ENCODE measurements around the gene ABR.
A peak's percentile ranks its signal among the peaks of the same experiment; 100 is the strongest.
"Not testable (repeated sequence)": the region's sequence is repeated elsewhere in the genome, so short reads cannot be mapped to it uniquely, and the experiment has no call there.

Gene ABR

DNA sequence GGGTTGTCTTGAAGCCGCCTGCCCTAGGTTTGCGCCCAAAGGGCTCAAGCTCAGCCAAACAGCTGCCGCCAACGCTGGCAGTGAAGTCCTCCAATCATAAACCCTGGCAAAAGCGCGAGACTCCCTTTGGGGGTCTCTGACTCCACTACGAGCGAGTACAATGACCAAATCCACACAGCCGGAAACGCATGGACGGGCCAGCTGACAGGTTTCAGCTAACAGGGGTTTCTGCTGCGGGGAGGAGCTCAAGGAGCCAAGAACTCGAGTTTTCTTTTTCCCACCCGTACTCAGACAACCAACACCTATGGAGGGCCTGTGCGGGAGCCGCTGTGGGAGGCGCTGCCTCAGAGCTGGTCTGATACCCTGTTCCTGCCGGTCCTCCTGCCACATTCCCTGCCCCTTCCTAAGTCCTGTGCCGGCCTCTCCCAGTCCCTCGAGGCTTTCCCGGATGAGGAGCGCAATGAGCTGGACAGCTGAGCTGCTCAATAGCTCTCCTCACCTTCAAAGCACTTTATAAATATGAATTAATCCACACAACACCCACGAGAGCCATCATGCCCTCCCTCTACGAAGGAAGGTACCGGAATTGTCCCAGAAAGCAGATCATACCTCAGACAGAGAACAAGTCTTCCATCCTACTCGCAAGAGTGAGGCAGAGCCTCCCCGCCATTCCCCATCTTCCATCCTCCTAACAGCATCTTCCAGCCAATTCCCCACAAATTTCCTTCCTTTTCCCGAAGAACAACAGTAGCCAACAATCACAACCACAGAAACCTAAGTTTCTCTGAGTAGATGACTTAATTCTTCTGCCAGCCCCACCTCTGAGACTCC, 6.1 kb downstream of the ABR start:
- DNase-seq = no peak

DNA sequence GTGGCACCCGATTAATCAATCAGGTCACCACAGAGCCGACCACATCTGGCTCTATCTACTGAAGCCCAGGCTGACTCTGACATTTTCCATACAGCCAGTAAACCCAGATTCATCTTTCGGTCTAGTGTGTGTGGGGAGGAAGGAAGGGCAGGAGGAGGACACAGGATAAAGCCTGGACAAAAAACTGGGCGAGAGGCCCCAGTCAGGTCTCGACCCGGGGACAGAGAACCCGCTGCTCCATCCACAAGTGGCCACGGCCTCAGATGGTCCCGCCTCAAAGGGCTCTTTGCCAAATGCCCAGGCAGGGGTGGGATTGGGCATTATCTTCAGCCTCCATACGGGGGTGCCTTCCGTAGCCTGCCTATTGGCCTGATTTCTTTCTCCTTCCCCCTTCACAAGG, 7.8 kb downstream of the ABR start:
- DNase-seq = no peak

DNA sequence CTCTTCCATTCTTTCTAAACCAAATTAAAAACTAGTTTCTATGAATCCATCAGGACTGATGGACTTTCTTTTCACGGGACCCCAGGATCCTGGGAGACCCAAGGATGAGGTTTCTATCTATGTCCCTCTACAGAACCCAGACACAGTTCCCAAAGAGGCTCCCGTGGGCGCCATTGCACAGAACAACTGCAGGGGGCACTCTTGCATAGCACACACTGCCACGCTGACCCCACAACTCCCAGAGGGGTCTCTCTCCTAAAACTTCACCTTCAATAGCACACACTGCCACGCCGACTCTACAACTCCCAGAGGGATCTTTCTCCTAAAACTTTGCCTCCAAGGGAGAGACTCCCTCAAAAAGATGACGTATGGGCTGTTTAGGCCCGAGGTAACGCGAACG, 9.0 kb downstream of the ABR start:
- no peak for DNase-seq

DNA sequence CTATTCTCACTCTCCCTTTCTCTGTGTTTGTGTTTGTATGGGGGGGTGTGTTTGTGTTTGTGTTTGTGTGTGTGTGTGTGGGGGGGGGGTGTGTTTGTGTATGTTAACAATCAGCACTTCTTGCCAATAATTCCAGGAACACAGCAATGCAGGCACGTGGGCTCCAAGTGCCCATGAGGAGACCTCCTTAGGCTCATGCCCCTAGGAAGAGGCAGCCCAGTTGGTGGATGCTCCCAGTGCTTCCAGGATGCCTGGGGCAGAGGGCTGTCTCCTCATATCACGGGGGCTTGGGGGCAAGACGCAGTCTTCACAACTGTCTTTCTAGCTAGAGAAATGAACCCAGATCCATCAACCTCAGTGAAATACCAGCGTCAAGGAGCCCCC, 9.9 kb downstream of the ABR start:
- no peak for DNase-seq

DNA sequence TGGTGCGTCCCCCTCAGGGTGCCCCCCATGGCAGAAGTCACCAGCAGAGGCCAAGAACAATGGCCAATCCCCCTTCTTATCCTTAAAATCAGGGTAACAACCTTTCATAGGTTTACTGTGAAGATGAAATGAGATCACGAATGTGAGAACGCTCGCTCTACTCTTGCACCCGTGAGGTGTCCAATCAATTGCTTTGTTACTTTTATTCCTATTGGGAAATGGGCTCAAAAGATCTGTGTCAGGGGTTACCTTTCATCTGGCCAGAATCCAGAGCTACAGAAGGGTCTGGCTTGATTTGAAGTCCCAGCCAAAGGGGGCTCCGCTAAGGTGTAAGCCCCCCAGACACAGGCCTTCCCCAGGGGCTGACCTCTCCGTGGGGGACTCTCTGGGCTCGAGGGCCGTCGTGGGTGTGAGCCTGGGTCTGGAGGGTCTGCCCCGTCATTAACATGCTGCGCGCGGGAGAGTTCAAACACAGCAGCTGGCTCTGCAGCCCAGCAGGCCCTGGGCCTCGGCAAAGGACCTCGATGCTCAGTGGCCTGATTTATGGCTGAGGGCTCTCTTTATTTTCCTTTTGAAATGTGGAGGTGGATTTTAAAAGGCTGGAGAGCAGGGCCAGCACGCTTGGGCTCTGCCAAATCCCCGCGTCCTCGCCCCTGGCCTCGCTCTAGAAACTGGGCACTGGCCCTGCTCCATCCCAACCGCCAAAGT, 10.4 kb downstream of the ABR start:
- no peak for DNase-seq

DNA sequence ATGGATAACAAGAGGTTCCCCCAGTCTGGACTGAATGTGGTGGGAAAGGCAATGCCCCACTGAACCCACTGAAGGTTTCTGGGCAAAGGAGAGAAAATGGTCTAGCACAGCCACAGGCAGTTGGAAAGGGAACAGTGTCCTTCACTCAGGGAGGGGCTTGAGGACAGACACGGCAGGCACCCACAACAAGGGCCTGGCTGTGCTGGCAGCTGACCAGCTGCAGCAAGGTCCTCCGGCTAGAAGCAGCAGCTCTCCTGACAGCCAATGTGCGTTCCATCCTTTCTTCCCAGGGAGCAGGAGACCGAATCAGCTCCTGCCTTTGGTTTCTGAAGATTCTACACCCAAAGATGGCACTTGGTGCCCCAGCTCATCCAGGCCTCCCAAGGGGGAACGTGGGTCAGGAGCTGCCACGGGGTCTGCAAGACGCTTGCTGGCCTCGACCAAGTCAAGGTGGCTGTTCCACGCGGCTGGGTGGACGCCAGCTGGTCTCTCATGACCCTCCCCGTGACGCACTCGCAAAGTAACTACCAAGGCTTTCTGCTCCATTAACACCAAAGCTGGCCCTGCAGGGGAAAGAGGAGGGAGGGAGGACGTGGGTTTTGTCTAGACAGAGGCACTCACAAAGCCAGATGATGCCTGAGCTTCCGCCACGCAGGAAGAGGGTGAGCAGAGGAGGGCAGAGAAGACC, 11.1 kb downstream of the ABR start:
- DNase-seq = no peak

DNA sequence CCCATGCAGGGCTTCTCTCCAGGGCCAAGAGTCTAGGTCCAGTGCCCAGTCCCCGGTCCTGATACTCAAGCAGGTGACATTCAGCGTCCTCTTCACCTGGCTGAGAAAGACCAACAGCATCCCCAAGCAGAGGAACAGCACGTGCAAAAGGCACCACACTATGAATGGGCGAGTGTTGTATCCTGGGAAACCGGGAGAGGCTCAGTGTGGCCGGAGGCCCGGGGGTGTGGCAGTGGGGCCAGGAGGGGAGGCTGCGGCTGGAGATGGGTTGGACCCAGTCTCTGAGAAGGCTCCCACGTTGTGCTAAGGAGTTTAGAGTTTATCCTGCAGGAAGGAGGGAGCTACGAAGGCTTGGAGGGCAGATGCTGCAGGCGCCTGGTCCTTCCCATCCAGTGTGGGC, 13.5 kb downstream of the ABR start:
- no peak for DNase-seq

DNA sequence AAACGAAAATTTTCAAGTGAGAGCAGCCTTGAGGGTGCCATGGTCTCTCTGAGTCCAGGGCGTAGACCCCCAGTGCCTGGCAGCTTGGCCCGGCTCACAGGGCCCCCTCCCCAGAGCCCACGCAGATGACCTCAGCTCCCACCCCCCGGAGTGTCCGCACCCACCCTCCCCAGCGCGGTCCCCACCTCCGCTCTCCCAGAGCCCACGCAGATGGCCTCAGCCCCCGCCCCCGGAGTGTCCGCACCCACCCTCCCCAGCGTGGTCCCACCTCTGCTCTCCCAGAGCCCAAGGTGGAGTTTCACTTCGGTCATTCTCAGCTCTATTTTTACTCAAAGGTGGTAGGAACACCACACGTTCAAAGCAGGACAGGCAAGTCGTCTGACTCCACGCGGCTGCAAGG, 13.9 kb downstream of the ABR start:
- DNase-seq = no peak

DNA sequence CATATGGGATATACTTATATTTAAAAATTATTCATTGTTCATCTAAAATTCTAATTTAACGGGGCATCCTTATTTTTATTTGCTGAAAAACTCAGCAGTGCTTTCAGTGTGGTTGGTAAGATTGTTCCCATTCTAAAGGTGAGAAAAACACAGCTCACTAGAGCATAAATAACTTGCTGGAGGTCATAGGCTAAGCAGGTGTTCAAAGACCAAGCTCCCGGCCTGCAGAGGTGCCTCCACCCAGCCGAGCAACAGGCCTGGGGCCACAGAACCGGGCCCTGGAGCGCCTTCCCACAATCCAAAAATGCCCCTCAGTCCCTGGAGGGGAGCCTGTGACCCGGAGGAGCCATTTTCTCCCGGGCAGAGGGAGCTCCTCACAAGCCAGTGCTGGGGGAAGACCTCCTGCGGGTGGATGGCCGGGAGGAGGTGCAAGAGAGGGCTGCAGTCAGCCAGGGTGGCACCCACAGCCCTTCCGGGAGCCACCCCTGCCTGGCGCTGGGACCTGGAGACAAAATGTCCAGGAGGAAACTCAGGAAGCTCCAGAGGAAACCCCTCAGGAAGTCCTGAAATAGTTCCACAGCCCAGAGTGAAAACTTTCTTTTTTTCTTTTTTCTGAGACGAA, 14.7 kb downstream of the ABR start:
- DNase-seq = no peak

DNA sequence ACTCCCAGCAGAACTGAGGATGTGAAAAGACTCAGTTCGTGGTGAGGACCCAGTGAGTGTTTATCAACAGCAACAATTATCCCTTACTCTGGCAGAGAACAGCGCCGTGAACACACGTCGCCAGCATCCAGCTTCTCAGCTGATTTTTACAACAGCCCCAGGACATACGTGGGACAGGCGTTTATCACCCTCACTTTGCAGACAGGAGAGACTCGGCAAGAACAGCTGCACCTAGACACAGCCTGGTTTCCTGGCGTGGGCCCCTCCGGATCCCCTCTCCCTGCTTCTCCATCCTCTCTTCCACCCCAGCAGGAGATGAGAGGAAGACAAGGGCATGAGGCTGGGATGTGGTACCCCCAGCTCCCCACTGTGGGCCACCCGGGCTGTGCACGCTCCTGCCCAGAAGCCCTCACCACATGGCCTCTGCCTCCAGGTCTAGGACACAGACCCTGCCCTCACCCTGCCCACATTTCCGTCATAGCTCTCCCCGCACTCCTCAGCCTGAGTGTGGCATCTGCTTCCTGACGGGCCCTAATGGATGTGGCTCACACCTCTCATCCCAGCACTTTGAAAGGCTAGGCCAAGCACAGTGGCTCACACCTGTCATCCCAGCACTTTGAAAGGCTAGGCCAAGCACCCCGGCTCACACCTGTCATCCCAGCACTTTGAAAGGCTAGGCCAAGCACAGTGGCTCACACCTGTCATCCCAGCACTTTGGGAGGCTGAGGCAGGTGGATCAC, 17.5 kb downstream of the ABR start:
- no peak for DNase-seq

DNA sequence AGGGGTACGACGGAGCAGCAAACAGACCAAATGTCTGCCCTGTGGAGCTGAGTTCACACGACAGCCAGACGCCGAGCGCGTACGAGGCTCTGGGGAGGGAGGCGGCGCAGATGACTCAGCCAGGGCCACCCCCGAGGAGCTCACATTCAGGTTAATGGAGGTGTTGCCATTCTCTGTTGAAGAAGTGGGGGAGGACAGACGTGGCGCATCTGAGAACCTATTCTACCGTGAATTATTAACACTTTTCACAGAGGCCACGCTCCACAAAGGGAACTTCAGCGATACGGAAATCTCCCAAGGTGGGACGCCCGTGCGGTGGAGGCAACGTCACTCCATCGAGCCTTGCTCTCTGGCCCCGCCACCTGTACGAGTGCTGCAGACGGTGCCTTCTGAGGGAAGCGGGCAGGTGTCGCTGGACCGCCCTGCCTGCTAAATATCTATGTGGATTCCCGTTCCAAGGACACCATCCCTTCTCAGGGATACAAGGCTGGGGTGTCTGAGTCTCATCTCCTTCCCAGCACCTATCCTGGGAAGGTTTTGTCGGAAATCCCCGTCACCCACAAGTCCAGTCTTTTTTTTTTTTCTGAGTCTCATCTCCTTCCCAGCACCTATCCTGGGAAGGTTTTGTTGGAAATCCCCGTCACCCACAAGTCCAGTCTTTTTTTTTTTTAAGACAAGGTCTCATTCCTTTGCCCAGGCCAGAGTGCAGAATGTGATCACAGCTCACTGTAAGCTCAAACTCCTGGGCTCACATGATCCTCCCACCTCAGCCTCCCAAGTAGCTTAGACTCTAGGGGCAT, 19.0 kb downstream of the ABR start:
- DNase-seq = no peak

DNA sequence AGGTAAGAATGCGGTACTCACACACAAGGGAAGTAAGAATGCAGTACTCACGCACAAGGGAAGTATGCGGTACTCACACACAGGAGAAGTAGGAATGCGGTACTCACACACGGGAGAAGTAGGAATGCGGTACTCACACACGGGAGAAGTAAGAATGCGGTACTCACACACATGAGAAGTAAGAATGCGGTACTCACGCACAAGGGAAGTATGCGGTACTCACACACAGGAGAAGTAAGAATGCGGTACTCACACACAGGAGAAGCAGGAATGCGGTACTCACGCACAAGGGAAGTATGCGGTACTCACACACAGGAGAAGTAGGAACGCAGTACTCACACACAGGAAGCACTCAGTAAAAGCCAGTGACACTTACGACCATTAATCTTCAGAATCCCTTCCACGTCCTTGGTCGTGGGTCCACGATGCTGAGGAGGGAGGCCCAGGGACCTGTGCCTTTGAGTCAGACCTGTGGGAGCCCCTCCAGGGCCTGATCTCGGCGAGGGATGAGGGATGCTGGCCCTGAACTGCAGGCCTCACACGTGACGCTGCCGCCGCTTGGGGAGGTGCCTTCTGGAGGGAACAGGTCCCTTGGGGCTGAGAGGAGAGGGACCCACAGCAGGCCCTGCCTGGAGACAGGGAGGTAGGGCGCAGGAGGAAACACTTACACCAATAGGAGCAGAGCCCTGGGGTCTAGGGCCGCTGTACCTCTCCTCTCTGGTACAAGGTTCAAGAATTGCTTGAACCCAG, 20.2 kb downstream of the ABR start:
- peak; percentile 37 for DNase-seq

DNA sequence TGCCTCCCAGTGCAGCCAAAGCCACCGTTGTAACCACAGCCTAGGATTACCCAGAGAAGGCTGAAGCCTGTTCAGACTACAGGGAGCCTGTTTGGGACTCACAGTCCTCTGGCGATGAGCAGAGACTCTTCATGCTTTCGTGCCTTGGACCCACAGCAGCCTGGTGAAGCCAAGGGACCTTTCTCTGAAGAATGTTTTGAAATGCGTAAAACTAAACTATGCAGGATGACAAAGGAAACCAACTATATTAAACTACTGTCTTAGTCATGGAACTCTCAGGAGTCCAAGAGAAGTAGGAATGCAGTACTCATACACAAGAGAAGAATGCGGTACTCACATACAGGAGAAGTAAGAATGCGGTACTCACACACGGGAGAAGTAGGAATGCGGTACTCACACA, 20.9 kb downstream of the ABR start:
- peak; percentile 79 for DNase-seq

DNA sequence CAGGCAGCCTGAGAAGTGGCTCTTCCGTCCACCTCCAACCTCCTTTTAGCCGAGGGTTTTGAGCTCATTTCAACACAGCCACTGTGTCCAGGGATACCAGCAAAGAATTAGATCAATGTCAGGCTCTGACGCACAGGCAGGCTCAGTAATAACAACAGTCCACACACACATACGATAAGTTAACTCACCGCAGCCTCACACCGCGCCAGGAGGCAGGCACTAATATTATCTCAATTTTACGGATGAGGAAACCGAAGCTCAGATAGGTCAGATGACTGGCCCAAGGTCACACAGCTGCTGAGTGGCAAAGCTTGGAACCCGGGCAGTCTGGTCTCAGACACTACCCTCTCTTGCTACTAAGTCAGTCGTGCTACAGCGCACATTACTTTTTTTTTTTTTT, 22.9 kb downstream of the ABR start:
- no peak for DNase-seq

DNA sequence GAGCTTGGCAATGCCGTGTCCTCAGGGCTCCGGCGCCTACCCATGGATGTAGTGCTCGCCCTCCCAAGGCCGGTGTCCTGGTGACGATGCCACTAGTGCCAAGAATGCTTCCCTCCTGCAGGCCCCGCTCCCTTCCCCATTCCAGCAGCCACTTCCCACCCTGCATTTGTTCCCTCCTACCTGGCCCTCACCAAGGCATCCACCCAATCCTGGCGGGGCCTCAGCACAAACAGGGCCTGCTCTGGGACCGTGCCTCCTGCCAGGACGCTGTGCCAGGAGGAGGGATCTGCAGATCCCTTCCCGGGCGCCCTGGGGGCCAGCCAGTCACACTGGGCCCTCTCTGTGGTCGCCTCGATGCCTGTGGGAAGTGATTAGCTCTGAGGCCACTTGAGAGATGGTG, 25.1 kb downstream of the ABR start:
- DNase-seq = no peak

DNA sequence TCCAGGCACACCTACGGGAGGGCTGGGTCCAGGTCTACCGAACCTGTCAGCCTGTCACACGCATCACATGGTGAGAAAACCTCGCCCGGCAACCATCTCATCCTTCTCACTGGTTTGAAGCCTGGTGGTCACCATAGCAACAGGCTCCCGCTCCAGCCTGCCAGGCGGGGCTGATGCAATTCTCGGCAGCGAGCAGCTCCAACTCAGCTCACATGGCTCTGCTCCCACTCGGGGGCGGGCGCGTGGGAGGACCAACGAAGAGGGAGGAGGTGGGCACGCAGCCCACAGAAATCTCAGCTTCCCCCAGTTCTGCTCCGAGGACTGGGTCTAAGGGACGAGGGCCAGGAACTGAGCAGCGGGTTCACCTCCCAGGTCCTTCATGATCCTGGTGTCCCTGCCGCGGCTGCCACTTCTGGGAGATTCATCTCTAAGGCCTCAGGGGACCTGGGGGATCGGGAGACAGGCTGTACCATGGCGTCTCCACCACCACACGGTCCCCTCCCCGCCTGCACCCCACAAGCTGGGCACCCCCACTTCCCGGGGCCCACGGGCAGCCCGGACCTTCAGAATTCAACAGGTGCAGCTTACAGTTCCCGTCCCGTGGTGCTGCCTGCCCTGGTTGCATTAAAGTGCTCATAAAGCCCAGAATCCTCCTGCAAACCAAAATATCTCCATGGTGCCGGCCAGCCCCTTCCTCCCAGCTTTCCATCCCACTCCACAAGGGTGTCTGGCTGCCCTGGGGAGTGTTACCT, 25.8 kb downstream of the ABR start:
- DNase-seq = peak; percentile 77

DNA sequence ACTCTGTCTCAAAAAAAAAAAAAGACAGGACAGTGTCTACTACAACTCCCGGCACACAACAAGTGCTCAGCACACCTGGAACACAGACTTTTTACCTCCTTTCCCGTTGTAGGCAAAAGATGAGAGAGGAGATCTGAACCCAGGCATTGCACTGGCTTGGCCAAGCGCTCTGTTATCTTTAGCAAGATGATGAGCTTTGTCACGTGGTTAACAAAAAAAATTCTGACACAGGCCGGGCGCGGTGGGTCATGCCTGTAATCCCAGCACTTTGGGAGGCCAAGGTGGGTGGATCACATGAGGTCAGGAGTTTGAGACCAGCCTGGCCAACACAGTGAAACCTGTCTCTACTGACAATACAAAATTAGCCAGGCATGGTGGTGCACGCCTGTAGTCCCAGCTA, 27.2 kb downstream of the ABR start:
- not testable (repeated sequence) for DNase-seq

DNA sequence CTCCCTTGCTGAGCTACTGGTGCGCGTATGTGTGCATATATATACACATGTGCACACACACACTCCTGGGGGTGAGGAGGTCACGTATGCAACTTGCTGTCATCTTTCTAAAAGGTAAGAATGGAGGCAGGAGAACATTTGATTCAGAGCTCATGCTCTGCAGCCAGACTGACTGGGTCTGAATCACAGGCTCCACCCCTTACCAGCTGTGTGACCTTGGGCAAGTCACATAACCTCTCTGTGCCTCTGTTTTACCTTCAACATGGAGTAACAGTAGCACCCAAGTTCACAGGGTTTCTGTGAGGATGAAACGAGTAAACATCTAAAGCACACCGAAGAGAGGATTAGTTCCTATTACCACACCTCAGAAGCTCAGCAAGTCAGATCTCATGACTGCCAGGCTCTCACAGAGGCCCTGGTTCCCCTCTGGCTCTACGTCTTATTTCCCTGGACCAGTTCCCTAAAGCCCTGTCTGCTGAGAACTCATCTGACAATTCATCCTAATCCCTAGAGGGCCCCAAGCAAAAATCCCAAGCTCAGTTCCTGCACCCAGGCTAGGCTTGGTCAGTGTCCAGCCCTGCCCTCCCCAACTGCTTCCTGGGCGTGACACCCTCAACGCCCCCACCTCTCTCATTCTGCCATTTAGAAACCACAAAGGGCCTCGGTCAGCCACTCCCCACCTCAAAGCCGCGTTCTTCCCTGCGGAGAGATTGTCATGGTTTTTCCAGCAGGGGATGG, 28.7 kb downstream of the ABR start:
- DNase-seq = no peak

DNA sequence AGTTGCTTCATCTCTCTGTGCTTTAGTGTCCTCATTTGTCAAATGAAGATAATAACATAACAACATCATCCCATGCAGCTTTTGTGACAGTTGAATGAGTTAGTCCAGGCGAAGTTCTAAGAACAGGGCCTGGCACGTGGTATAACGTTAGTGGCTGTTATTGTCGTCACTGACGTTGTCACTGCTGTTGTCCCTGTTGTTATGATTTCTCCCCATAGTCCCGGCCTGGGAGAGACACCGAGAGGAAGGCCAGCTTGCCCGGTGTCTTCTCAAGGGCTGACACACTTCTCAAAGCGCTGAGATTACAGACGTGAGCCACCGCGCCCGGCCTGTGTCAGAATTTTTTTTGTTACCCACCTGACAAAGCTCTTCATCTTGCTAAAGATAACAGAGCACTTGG, 29.9 kb downstream of the ABR start:
- no peak for DNase-seq

DNA sequence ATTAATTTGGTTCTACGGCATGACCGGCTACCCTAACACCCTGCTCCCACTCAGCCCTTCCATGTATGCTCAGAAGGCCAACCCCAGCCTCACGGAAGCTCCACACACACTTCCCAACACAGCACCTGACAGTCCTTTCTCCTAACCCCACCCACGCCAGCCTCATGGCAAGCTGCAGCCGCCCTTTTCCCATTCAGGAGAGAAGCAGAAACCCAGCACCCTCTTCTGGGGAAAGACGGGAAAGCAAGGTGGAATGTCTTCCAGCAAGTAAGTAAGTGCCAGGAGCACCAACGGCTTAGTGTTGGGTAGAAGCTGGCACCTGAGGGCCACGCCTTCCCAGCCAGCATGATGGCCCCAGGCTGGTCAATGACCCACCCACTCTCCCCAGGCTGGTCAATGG, 32.1 kb downstream of the ABR start:
- peak; percentile 41 for DNase-seq
